Activated CD4-positive, alpha-beta T cell treated with anti-CD3 and anti-CD28 coated beads, Interleukin-2, amount 10 ng/mL, durations not matched to agents 7 days and 5 days (primary cell): ENCODE results near the gene OAS3. TPM values are rescaled to one million over a fixed set of nuclear protein-coding genes. Genes with fewer than 3 reads are reported as not detected.

ENCODE experiments used
- CTCF ChIA-PET: fragments of 350-600 bp; sonication (Branson Sonifier 250); formaldehyde crosslinking; loops from one replicate; lab custom pipeline; 2021; ENCODE audit warnings: antibody characterized with exemption; lab: Charles Lee
- POLR2A ChIA-PET: fragments of 350-600 bp; sonication (Branson Sonifier 250); formaldehyde crosslinking; loops from one replicate; lab custom pipeline; 2021; ENCODE audit warnings: antibody characterized with exemption; lab: Charles Lee
- DNase-seq: peaks from one replicate; pipeline ENCODE4 v3.0.0-alpha.2; 2020
- H3K27ac Mint-ChIP-seq: one replicate; pipeline ENCODE4 v1.8.0; 2021; ENCODE audit warnings: mild to moderate bottlenecking, moderate library complexity, mixed read lengths
- H3K27me3 Mint-ChIP-seq: one replicate; pipeline ENCODE4 v1.8.0; 2021; ENCODE audit warnings: mixed read lengths
- H3K36me3 Mint-ChIP-seq: one replicate; pipeline ENCODE4 v1.8.0; 2021; ENCODE audit warnings: low read depth, mixed read lengths
- H3K4me1 Mint-ChIP-seq: one replicate; pipeline ENCODE4 v1.8.0; 2021; ENCODE audit warnings: mixed read lengths
- H3K4me3 Mint-ChIP-seq: one replicate; pipeline ENCODE4 v1.8.0; 2021; ENCODE audit warnings: mild to moderate bottlenecking, moderate library complexity, mixed read lengths
- H3K9me3 Mint-ChIP-seq: one replicate; pipeline ENCODE4 v1.8.0; 2021; ENCODE audit warnings: mixed read lengths
- total RNA-seq, 2 experiments: library from RNA; stranded (reverse); gene quantifications; one replicate each; pipeline ENCODE4 v1.2.3, GENCODE V29; 2021

Gene OAS3
- total RNA-seq, 2 experiments from 2014 or later: 202 to 204 TPM

GRCh38 chr12:112995008-112995407, 56.7 kb downstream of the OAS3 start:
- ChIA-PET POLR2A (no interaction called here), CTCF (no interaction called here)
- no peaks in the 10 kb centered on the region for H3K9me3 Mint-ChIP-seq
- H3K4me3 Mint-ChIP-seq: no peak overlapping the region
- no peak for DNase-seq
- peaks cover 94% of the 10 kb centered on the region for H3K36me3 Mint-ChIP-seq
- no peaks in the 10 kb centered on the region for H3K27me3 Mint-ChIP-seq
- peaks cover 25% of the 10 kb centered on the region for H3K4me1 Mint-ChIP-seq
- H3K27ac Mint-ChIP-seq: no peak overlapping the region

GRCh38 chr12:112996501-112996900, 58.2 kb downstream of the OAS3 start:
- Mint-ChIP-seq H3K27me3 (no peaks in the 10 kb centered on the region), H3K27ac (no peak overlapping the region), H3K4me1 (peaks cover 26% of the 10 kb centered on the region), H3K4me3 (no peak overlapping the region), H3K36me3 (peaks cover 92% of the 10 kb centered on the region), H3K9me3 (no peaks in the 10 kb centered on the region)
- no peak for DNase-seq
- POLR2A ChIA-PET: no interaction called here
- CTCF ChIA-PET: no interaction called here

DNA sequence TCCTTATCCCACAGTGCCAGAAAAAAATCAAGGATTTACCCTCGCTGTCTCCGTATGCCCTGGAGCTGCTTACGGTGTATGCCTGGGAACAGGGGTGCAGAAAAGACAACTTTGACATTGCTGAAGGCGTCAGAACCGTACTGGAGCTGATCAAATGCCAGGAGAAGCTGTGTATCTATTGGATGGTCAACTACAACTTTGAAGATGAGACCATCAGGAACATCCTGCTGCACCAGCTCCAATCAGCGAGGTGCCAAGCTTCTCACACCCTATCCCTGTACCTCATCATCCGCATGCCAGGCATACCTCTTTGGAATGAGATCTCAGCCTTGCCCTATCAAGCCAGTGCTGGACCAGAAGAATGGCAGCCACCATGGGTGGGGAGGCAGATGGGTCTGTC, 59.2 kb downstream of the OAS3 start:
- no peak overlapping the region for H3K27ac Mint-ChIP-seq
- H3K36me3 Mint-ChIP-seq: peaks cover 91% of the 10 kb centered on the region
- no peaks in the 10 kb centered on the region for H3K9me3 Mint-ChIP-seq
- CTCF ChIA-PET: interaction anchor here (1.2 to 1.8 kb wide), 2 partner anchors 20 to 48 kb away, joined by 6 read pairs; partner anchors contain the start of gene OAS2
- no peaks in the 10 kb centered on the region for H3K27me3 Mint-ChIP-seq
- no peak for DNase-seq
- peaks cover 20% of the 10 kb centered on the region for H3K4me1 Mint-ChIP-seq
- POLR2A ChIA-PET: no interaction called here
- no peak overlapping the region for H3K4me3 Mint-ChIP-seq

DNA sequence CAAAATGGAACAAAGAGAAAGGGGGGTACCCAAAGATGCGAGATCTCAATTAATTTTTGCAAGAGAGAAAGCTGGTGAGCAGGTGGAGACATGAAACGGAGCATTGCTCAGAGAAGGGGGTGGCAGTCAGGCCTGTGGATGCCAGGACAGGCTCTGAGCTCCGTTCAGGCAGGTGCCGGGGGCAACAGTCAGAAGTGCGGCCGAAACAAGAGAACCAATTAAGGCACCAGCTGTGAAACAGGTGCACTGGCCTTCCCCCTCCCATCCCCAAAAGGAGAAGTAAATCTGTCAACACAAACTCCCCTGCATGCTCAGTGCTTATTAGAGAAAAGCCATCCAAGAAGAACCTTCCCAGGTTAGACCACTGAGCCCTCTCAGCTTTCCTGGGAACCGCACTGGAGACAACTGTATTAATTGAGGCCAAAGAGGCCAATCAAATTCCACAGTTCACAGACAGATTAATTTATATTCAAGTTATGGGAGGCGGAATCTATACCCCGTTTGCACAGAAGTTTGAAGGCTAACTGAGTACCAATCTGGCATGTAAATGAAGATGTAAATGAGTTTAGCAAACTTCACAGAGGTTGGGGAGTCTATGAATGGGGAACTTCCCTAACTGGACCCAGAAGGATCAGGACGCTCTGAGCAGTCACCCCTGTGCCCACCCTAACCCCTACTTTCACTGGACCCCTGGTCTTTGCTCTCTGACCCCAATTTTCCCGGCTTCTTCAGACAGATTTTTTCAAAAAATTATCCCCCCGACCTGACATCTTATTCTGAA, 60.9 kb downstream of the OAS3 start:
- H3K9me3 Mint-ChIP-seq: no peaks in the 10 kb centered on the region
- ChIA-PET CTCF (interaction anchor here (1.3 kb wide), 1 partner anchor 37 kb away, joined by 3 read pairs; no protein-coding TSS in a partner anchor), POLR2A (no interaction called here)
- H3K4me1 Mint-ChIP-seq: peaks cover 9% of the 10 kb centered on the region
- H3K36me3 Mint-ChIP-seq: peaks cover 89% of the 10 kb centered on the region
- no peak overlapping the region for H3K4me3 Mint-ChIP-seq
- DNase-seq: no peak
- H3K27ac Mint-ChIP-seq: no peak overlapping the region
- H3K27me3 Mint-ChIP-seq: no peaks in the 10 kb centered on the region

DNA sequence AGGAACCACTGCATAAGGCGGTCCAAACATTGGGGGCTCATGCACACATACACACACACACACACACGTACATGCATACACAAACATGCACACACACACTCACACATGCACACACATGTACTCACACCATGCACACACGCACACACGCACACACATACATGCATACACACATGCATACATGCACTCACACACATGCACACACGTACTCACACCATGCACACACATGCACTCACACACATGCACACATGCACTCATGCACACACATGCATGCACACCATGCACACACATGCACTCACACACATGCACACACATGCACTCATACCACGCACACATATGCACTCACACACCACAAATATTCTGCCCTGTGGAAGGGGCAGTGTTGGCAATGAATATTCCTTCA, 62.2 kb downstream of the OAS3 start:
- H3K36me3 Mint-ChIP-seq: peaks cover 93% of the 10 kb centered on the region

DNA sequence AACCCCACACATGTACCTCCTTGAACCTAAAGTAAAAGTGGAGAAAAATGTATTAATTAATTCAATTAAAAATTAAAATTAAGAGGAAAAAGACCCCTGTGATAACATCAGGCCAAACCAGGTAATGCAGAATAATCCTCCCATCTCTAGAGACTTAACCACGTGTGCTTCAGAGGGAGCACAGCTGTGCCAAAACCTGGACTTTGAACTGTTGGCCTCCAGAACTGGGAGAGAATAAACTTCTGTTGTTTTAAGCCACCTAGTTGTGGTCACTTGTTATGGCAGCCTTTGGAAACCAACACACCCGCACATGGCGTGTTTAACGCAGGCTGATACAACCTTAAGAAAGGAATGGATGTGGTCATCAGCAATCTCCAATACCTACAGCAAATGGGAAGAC, 63.9 kb downstream of the OAS3 start:
- Mint-ChIP-seq H3K4me3 (no peak overlapping the region), H3K9me3 (no peaks in the 10 kb centered on the region), H3K4me1 (peaks cover 6% of the 10 kb centered on the region), H3K27me3 (no peaks in the 10 kb centered on the region), H3K27ac (no peak overlapping the region), H3K36me3 (peaks cover 91% of the 10 kb centered on the region)
- no peak for DNase-seq
- POLR2A ChIA-PET: no interaction called here
- CTCF ChIA-PET: interaction anchor here (0.6 to 1.3 kb wide), 2 partner anchors 10 to 12 kb away, joined by 4 read pairs; no protein-coding TSS in a partner anchor

More for the DNA sequence above, 62.2 kb downstream of the OAS3 start:
- Mint-ChIP-seq H3K9me3 (no peaks in the 10 kb centered on the region), H3K27ac (no peak overlapping the region), H3K27me3 (no peaks in the 10 kb centered on the region), H3K4me3 (no peak overlapping the region), H3K4me1 (peaks cover 6% of the 10 kb centered on the region)
- ChIA-PET CTCF (interaction anchor here (1.7 kb wide), 1 partner anchor 7 kb away, joined by 4 read pairs; no protein-coding TSS in a partner anchor), POLR2A (no interaction called here)
- no peak for DNase-seq

DNA sequence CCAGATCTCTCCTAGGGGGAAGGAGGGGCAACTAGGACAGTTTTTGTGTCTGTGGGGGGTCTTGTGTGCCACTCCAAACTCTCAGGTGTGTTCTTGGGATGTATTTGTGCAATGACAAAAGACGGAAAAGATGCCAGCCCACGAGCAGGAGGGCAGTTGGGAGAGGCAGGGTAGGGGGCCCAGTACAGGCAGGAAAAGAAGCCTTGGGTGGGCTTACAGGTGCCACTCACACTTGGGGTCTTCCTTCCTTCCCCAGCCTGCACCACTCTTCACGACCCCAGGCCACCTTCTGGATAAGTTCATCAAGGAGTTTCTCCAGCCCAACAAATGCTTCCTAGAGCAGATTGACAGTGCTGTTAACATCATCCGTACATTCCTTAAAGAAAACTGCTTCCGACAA, 64.4 kb downstream of the OAS3 start:
- H3K27me3 Mint-ChIP-seq: no peaks in the 10 kb centered on the region
- CTCF ChIA-PET: interaction anchor here (1.0 kb wide), 1 partner anchor 10 kb away, joined by 4 read pairs; no protein-coding TSS in a partner anchor
- no peaks in the 10 kb centered on the region for H3K9me3 Mint-ChIP-seq
- H3K36me3 Mint-ChIP-seq: peaks cover 89% of the 10 kb centered on the region
- no peak overlapping the region for H3K27ac Mint-ChIP-seq
- POLR2A ChIA-PET: no interaction called here
- peaks cover 6% of the 10 kb centered on the region for H3K4me1 Mint-ChIP-seq
- H3K4me3 Mint-ChIP-seq: no peak overlapping the region
- no peak for DNase-seq

- no peak for DNase-seq
- Mint-ChIP-seq H3K4me3 (no peak overlapping the region), H3K9me3 (no peaks in the 10 kb centered on the region), H3K27ac (no peak overlapping the region), H3K27me3 (no peaks in the 10 kb centered on the region), H3K36me3 (peaks cover 88% of the 10 kb centered on the region), H3K4me1 (peaks cover 6% of the 10 kb centered on the region)
- CTCF ChIA-PET: interaction anchor here (1.0 kb wide), 1 partner anchor 11 kb away, joined by 4 read pairs; no protein-coding TSS in a partner anchor
- POLR2A ChIA-PET: no interaction called here
These were observed 65.4 kb downstream of the OAS3 start for GRCh38 chr12:113003636-113004035.

DNA sequence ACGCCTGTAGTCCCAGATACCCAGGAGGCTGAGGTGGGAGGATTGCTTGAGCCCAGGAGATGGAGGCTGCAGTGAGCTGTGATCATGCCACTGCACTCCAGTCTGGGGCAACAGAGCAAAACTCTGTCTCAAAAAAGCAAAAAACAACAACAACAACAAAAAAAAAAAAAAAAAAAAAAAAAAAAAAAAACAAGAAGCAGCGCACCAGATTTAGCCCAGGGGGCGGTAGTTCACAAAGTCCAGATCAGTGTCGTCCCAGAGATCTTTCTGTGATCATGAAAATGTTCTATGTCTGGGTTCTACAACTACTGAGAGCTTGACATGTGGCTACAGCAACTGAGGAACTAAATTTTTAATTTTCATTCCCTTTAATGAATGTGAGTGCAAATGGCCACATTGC, 67.5 kb downstream of the OAS3 start:
- H3K27ac Mint-ChIP-seq: no peak overlapping the region
- POLR2A ChIA-PET: no interaction called here
- H3K36me3 Mint-ChIP-seq: peaks cover 88% of the 10 kb centered on the region

DNA sequence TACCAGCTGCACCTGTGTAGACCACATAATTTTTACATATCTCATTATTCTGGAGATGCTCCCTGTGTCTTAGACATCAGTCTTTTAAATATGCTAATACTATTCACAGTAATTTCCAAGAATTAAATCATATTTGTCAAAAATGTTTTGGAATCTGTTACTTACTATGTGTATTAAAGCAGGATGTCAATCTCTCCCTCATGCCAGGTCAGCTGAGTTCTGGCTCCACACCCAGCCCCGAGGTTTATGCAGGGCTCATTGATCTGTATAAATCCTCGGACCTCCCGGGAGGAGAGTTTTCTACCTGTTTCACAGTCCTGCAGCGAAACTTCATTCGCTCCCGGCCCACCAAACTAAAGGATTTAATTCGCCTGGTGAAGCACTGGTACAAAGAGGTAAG, 67.9 kb downstream of the OAS3 start:
- Mint-ChIP-seq H3K4me1 (no peaks in the 10 kb centered on the region), H3K4me3 (no peak overlapping the region), H3K27me3 (no peaks in the 10 kb centered on the region), H3K36me3 (peaks cover 89% of the 10 kb centered on the region), H3K27ac (no peak overlapping the region), H3K9me3 (peaks cover 12% of the 10 kb centered on the region)
- no peak for DNase-seq
- CTCF ChIA-PET: interaction anchor here (0.6 to 6.4 kb wide), 5 partner anchors 13 to 83 kb away, joined by 3 to 44 read pairs (median 3); no protein-coding TSS in a partner anchor
- POLR2A ChIA-PET: no interaction called here

More for the DNA sequence above, 67.5 kb downstream of the OAS3 start:
- no peak for DNase-seq
- CTCF ChIA-PET: interaction anchor here (0.6 to 6.4 kb wide), 4 partner anchors 14 to 142 kb away, joined by 3 to 44 read pairs (median 4); no protein-coding TSS in a partner anchor
- no peaks in the 10 kb centered on the region for H3K27me3 Mint-ChIP-seq
- H3K4me3 Mint-ChIP-seq: no peak overlapping the region
- H3K4me1 Mint-ChIP-seq: no peaks in the 10 kb centered on the region
- H3K9me3 Mint-ChIP-seq: peaks cover 9% of the 10 kb centered on the region

GRCh38 chr12:113006641-113007040, 68.4 kb downstream of the OAS3 start:
- H3K36me3 Mint-ChIP-seq: peaks cover 90% of the 10 kb centered on the region
- ChIA-PET CTCF (interaction anchor here (0.6 to 6.4 kb wide), 3 partner anchors 12 to 17 kb away, joined by 3 to 44 read pairs (median 3); no protein-coding TSS in a partner anchor), POLR2A (no interaction called here)
- no peaks in the 10 kb centered on the region for H3K4me1 Mint-ChIP-seq
- no peaks in the 10 kb centered on the region for H3K27me3 Mint-ChIP-seq
- no peak overlapping the region for H3K27ac Mint-ChIP-seq
- no peak for DNase-seq
- H3K4me3 Mint-ChIP-seq: no peak overlapping the region
- peaks cover 12% of the 10 kb centered on the region for H3K9me3 Mint-ChIP-seq

GRCh38 chr12:113007166-113007565, 68.9 kb downstream of the OAS3 start:
- ChIA-PET POLR2A (no interaction called here), CTCF (interaction anchor here (0.5 to 6.4 kb wide), 4 partner anchors 15 to 788 kb away, joined by 3 to 44 read pairs (median 4); no protein-coding TSS in a partner anchor)
- H3K27me3 Mint-ChIP-seq: no peaks in the 10 kb centered on the region
- no peak overlapping the region for H3K4me3 Mint-ChIP-seq
- H3K36me3 Mint-ChIP-seq: peaks cover 91% of the 10 kb centered on the region
- H3K4me1 Mint-ChIP-seq: no peaks in the 10 kb centered on the region
- no peak overlapping the region for H3K27ac Mint-ChIP-seq
- H3K9me3 Mint-ChIP-seq: peaks cover 12% of the 10 kb centered on the region
- no peak for DNase-seq

- ChIA-PET POLR2A (no interaction called here), CTCF (interaction anchor here (0.6 to 6.4 kb wide), 5 partner anchors 12 to 892 kb away, joined by 3 to 44 read pairs (median 3); no protein-coding TSS in a partner anchor)
- Mint-ChIP-seq H3K27me3 (no peaks in the 10 kb centered on the region), H3K27ac (no peak overlapping the region), H3K4me1 (no peaks in the 10 kb centered on the region), H3K9me3 (peaks cover 12% of the 10 kb centered on the region), H3K4me3 (no peak overlapping the region), H3K36me3 (peaks cover 68% of the 10 kb centered on the region)
- DNase-seq: no peak
These were observed 72.4 kb downstream of the OAS3 start for GRCh38 chr12:113010701-113011100.
